Keratinocyte (primary cell): ENCODE data around the gene GGT7.

ENCODE experiments used
- EZH2 ChIP-seq: IDR thresholded peaks from one replicate; pipeline ENCODE4 v1.6.1; 2012; ENCODE audit warnings: inconsistent platforms, mild to moderate bottlenecking, low read length, moderate library complexity
- TF ChIP-seq, protein P1 (sequence below), 3 experiments: IDR thresholded peaks in 1 of 3; conservative IDR thresholded peaks in 1 of 3; optimal IDR thresholded peaks in 1 of 3; 2 replicates in 2 of 3; 3 replicates in 1 of 3; pipeline versions ENCODE3 to v1.5.1; 2011; ENCODE audit warnings: low read length in 3 of 3, mild to moderate bottlenecking in 3 of 3, moderate library complexity in 2 of 3, control low read depth in 1 of 3, inconsistent platforms in 1 of 3; ENCODE audit not compliant: insufficient read depth in 2 of 3; ENCODE audit errors: extremely low read depth in 1 of 3

DNA sequence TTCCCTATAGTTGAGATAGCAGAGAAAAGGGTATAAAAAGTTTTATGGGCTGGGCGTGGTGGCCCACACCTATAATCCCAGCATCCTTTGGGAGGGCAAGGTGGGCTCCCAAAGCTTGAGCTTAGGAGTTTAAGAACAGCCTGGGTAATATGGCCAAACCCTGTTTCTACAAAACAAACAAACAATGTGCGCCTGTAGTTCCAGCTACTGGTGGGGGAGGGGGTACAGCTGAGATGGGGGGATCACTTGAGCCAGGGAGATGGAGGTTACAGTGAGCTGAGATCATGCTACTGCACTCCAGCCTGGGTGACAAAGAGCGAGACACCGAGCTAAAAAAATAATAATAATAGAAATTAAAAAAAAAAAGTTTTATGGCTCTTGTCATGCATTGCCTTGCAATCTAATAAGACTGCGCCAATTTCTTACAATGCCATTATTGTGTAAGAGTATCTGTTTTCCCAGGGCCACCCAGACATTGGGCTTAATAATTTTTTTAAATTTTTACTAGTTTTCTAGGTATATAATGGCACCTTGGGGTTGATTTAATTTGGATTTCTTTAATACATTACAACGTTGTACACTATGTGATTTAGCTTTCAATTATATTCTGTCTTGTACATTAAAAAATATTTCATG, 7.7 kb upstream of the GGT7 start:
- TF ChIP-seq, protein P1, sequence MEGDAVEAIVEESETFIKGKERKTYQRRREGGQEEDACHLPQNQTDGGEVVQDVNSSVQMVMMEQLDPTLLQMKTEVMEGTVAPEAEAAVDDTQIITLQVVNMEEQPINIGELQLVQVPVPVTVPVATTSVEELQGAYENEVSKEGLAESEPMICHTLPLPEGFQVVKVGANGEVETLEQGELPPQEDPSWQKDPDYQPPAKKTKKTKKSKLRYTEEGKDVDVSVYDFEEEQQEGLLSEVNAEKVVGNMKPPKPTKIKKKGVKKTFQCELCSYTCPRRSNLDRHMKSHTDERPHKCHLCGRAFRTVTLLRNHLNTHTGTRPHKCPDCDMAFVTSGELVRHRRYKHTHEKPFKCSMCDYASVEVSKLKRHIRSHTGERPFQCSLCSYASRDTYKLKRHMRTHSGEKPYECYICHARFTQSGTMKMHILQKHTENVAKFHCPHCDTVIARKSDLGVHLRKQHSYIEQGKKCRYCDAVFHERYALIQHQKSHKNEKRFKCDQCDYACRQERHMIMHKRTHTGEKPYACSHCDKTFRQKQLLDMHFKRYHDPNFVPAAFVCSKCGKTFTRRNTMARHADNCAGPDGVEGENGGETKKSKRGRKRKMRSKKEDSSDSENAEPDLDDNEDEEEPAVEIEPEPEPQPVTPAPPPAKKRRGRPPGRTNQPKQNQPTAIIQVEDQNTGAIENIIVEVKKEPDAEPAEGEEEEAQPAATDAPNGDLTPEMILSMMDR (optimal IDR thresholded peaks at IDR 0.05 in 1 of 3, IDR thresholded peaks at IDR 0.05 in 1 of 3, conservative IDR thresholded peaks at IDR 0.05 in 1 of 3; ENCODE audit: extremely low read depth in 1 of 3, insufficient read depth in 2 of 3, low read length in 3 of 3): no peak
- TF ChIP-seq EZH2: no peak
